ENCODE results near the gene LGR5. TPM values are rescaled to one million over a fixed set of nuclear protein-coding genes. Genes with fewer than 3 reads are reported as not detected.
"Not testable (repeated sequence)": the region's sequence is repeated elsewhere in the genome, so short reads cannot be mapped to it uniquely, and the experiment has no call there.

LGR5 gene
- total RNA-seq, 2 experiments from 2014 or later: not detected

DNA sequence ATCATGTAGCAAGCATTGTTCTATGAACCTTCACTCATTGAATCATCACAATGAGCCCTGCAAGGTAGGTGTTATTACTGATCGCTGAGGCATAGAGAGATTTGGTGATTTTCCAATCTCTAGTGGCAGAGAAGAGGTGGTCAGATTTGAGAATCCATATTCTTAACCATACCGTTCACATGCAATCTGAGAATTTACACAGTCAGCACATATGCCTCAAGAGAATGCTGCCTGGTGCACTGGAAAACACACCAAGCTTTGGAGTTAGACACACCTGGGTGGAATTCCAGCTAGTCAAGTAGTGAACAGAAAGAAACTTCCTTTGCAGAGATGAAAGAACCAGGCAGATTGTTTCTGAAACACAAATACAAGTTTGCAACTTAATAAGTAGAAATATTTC is 94.1 kb downstream of the LGR5 start:
- intact Hi-C loops (cut with DNase I, micrococcal nuclease): no loop called here
- DNase-seq (no peak), ATAC-seq (no peak)
- no peaks in the 10 kb centered on the region for H3K36me3 Mint-ChIP-seq (ENCODE audit: low read depth)
- peaks cover 2% of the 10 kb centered on the region for H3K27me3 Mint-ChIP-seq
- H3K4me1 Mint-ChIP-seq: no peaks in the 10 kb centered on the region
- H3K9me3 Mint-ChIP-seq (ENCODE audit: low read depth): no peaks in the 10 kb centered on the region
- no peak overlapping the region for H3K27ac Mint-ChIP-seq
- H3K4me3 Mint-ChIP-seq: no peak overlapping the region
- ChIA-PET CTCF (interaction anchor here (1.1 kb wide), 1 partner anchor 18 kb away, joined by 3 read pairs; no protein-coding TSS in a partner anchor), POLR2A (no interaction called here)

DNA sequence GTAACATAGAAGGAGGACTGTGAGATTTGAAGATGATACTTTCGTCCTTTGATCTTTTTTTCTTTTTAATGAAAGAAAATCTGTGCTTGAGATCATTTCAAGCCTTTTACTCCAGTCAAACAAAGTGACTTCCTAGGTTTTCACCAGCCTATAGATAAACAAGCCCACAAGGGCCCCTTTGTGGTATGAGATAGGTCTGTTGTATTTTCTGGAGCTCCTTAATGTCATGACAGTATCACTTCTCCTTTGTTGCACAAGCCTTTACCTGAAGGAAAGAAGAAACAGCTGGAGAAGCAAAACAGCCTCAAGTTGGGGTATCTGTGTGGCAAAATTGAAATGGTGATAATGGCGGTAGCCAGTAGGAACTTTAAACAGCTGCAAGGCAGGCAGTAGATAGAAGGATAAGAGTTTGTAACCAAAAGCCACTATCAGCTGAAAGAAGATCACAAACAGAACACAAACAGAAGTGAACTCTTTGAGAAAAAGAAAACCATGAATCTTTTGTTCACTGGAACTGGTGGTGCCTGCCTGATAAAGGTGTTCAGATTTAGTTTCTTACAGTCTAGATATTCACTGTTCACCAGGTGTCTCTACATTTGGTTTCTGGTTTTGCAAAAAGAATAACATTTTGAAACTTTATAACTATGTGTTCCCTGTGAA is 96.8 kb downstream of the LGR5 start:
- ATAC-seq: no peak
- CTCF ChIA-PET: interaction anchor here (1.7 kb wide), 1 partner anchor 144 kb away, joined by 3 read pairs; no protein-coding TSS in a partner anchor
- H3K4me3 Mint-ChIP-seq: no peak overlapping the region
- H3K27ac Mint-ChIP-seq: no peak overlapping the region
- H3K9me3 Mint-ChIP-seq (ENCODE audit: low read depth): no peaks in the 10 kb centered on the region
- DNase-seq: no peak
- H3K36me3 Mint-ChIP-seq (ENCODE audit: low read depth): no peaks in the 10 kb centered on the region
- POLR2A ChIA-PET: no interaction called here
- no peaks in the 10 kb centered on the region for H3K27me3 Mint-ChIP-seq
- H3K4me1 Mint-ChIP-seq: no peaks in the 10 kb centered on the region
- intact Hi-C loops (cut with DNase I, micrococcal nuclease): no loop called here

DNA sequence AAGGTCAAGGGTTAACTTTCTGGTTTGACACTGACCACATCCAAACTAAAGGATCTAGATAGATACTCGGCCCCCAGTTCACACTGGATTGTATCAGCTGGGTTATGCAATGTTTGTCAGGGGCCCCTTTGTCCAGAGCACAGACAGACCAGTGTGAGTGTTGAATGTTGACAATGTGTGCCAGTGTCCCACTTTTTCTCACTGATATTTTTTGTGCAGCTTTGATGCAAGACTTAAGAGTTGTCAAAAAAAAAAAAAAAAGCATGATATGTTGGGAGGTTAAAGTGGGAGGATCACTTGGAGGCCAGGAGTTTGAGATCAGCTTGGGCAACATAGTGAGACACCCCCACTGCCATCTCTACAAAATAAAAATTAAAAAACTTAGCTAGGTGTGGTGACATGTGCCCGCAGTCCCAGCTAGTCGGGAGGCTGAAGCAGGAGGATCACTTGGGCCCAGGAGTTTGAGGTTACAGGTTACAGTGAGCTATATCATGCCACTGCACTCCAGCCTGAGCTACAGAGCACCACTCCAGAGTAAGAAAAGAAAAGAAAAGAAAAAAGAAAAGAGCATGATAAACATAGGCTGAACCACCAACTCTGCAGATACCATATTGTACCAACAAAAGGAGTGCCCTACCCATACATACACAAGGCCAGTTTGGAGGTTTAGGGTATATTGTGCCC is 97.5 kb downstream of the LGR5 start:
- ChIA-PET CTCF (interaction anchor here (0.6 to 1.7 kb wide), 4 partner anchors 24 to 210 kb away, joined by 3 to 5 read pairs (median 4); no protein-coding TSS in a partner anchor), POLR2A (no interaction called here)
- Mint-ChIP-seq H3K27ac (no peak overlapping the region), H3K36me3 (ENCODE audit: low read depth) (no peaks in the 10 kb centered on the region), H3K4me1 (no peaks in the 10 kb centered on the region), H3K4me3 (no peak overlapping the region), H3K9me3 (ENCODE audit: low read depth) (no peaks in the 10 kb centered on the region), H3K27me3 (no peaks in the 10 kb centered on the region)
- no peak for DNase-seq
- ATAC-seq: no peak
- intact Hi-C loops (cut with DNase I, micrococcal nuclease): no loop called here

DNA sequence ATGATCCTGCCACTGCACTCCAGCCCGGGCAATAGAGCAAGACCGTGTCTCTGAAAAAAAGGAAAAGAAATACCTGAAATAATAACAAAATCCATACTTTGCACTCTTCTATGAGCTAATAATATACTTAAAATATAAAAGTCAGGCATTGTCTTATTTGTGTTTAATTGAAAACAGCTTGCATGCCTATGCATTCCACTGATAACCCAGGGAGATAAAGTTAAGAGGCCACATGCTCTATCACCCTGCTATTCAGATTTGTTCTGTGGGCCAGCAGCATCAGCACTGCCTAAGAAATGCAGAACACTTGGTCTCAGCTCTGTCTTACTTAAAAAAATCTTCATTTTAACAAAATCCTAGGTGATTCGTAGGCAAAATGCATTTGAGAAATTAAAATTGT is 99.2 kb downstream of the LGR5 start:
- Mint-ChIP-seq H3K4me3 (no peak overlapping the region), H3K4me1 (no peaks in the 10 kb centered on the region), H3K27me3 (no peaks in the 10 kb centered on the region), H3K36me3 (ENCODE audit: low read depth) (no peaks in the 10 kb centered on the region), H3K27ac (no peak overlapping the region), H3K9me3 (ENCODE audit: low read depth) (no peaks in the 10 kb centered on the region)
- CTCF ChIA-PET: no interaction called here
- DNase-seq (no peak), ATAC-seq (no peak)
- intact Hi-C loops (cut with DNase I, micrococcal nuclease): no loop called here
- POLR2A ChIA-PET: no interaction called here

DNA sequence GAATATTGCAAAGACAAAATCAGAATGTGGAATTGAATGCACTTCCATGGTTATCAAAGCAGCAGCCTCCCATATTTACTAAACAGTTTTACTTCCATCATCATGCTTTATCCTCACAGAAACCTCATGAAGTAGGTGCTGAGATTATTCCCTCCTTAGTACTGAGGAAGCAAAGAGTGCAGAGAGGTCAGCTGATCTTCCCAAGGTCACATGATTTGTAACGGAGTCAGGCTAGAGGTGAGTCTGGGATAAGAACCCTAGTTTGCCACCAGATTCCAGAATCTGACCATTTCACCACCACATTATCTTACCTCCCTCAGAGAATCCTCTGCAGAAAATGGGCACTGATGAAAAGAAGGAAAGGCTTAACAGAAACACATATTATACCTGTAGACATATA is 102.0 kb downstream of the LGR5 start:
- ATAC-seq (no peak), DNase-seq (no peak)
- POLR2A ChIA-PET: no interaction called here
- Mint-ChIP-seq H3K4me3 (no peak overlapping the region), H3K36me3 (ENCODE audit: low read depth) (no peaks in the 10 kb centered on the region), H3K27me3 (no peaks in the 10 kb centered on the region), H3K27ac (no peak overlapping the region), H3K4me1 (no peaks in the 10 kb centered on the region), H3K9me3 (ENCODE audit: low read depth) (no peaks in the 10 kb centered on the region)
- intact Hi-C loops (cut with DNase I, micrococcal nuclease): no loop called here
- CTCF ChIA-PET: interaction anchor here (0.5 to 1.2 kb wide), 2 partner anchors 8 to 131 kb away, joined by 3 read pairs; no protein-coding TSS in a partner anchor

DNA sequence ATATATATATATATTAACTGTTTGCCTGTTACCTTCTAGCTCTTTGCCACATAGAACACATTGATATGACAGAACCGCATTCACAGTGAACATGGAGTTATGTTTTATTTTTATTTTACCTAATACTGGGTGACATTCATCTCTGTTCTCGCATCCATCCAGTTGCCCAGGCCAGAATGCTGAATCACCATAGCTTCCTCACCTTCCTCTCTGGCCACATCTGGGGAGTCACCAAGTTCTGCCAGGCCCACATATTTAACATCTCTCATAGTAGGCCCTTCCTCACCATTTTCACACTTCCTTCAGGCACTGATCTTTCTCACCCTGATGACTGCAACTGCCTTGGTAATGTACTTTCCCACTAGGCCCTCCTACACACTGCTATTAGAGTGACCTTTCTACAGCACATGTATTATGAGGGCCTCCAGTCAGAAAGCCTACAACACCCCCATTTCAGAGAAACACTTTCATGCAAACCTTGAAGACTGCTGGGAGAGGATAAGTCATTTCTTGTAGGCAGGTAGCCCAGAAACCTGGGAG is 106.8 kb downstream of the LGR5 start:
- intact Hi-C loops (cut with DNase I, micrococcal nuclease): no loop called here
- Mint-ChIP-seq H3K36me3 (ENCODE audit: low read depth) (no peaks in the 10 kb centered on the region), H3K4me1 (peaks cover 2% of the 10 kb centered on the region), H3K27me3 (no peaks in the 10 kb centered on the region), H3K27ac (no peak overlapping the region), H3K9me3 (ENCODE audit: low read depth) (no peaks in the 10 kb centered on the region), H3K4me3 (no peak overlapping the region)
- POLR2A ChIA-PET: no interaction called here
- ATAC-seq (no peak), DNase-seq (no peak)
- CTCF ChIA-PET: no interaction called here

DNA sequence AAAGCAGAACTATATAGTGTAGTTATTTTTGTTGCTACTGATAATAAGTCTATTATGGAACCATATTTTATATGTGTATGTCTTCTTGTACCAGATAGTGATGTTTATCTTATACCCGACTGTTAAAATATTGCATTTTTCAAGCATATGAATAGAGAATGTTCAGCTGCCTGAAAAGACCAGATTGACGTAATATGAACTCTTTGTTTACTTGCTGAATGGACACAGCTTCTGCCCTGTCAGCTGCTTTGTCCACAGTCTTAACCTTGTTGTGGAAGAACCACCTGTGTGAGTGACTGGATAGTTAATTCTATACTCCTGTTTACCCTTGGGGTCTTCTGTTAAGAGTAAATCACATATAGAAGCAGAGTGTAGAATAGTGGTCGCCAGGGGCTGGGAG is 109.3 kb downstream of the LGR5 start:
- CTCF ChIA-PET: interaction anchor here (0.5 to 0.9 kb wide), 2 partner anchors 8 to 150 kb away, joined by 3 read pairs; no protein-coding TSS in a partner anchor

DNA sequence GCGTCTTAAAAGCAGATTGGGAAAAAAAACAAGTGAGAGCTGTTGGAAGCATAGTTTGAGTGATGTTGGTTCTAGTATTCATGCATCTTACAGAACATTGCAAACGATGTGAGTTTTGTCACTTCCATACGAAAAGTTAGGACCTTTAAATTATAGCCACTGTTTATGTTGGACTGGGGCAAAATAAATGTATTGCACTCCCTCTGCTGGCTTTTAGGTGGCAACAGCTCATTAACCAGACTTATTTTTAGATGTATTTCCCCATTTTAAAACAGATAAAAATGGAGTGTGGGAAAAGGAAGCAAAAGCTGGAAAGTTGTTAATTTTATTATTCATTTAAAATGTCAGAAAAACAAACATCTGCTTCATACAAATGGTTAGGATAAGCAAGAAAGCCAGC is 111.9 kb downstream of the LGR5 start:
- Mint-ChIP-seq H3K36me3 (ENCODE audit: low read depth) (no peaks in the 10 kb centered on the region), H3K9me3 (ENCODE audit: low read depth) (no peaks in the 10 kb centered on the region), H3K4me1 (peaks cover 2% of the 10 kb centered on the region), H3K4me3 (no peak overlapping the region), H3K27me3 (no peaks in the 10 kb centered on the region), H3K27ac (no peak overlapping the region)
- no peak for DNase-seq
- CTCF ChIA-PET: interaction anchor here (0.8 to 2.1 kb wide), 2 partner anchors 17 to 136 kb away, joined by 3 to 4 read pairs; no protein-coding TSS in a partner anchor
- ATAC-seq: no peak
- POLR2A ChIA-PET: interaction anchor here (0.7 kb wide), 1 partner anchor 481 kb away, joined by 3 read pairs; no protein-coding TSS in a partner anchor
- intact Hi-C loops (cut with DNase I, micrococcal nuclease): loop anchor here (1.0 to 5.0 kb wide), 2 partner anchors 134 to 136 kb away; no protein-coding TSS in a partner anchor

More for the DNA sequence above, 109.3 kb downstream of the LGR5 start:
- POLR2A ChIA-PET: no interaction called here
- intact Hi-C loops (cut with DNase I, micrococcal nuclease): no loop called here
- DNase-seq (no peak), ATAC-seq (no peak)
- no peaks in the 10 kb centered on the region for H3K9me3 Mint-ChIP-seq (ENCODE audit: low read depth)
- H3K27ac Mint-ChIP-seq: no peak overlapping the region
- no peaks in the 10 kb centered on the region for H3K36me3 Mint-ChIP-seq (ENCODE audit: low read depth)
- H3K4me1 Mint-ChIP-seq: peaks cover 2% of the 10 kb centered on the region
- no peaks in the 10 kb centered on the region for H3K27me3 Mint-ChIP-seq
- H3K4me3 Mint-ChIP-seq: no peak overlapping the region

DNA sequence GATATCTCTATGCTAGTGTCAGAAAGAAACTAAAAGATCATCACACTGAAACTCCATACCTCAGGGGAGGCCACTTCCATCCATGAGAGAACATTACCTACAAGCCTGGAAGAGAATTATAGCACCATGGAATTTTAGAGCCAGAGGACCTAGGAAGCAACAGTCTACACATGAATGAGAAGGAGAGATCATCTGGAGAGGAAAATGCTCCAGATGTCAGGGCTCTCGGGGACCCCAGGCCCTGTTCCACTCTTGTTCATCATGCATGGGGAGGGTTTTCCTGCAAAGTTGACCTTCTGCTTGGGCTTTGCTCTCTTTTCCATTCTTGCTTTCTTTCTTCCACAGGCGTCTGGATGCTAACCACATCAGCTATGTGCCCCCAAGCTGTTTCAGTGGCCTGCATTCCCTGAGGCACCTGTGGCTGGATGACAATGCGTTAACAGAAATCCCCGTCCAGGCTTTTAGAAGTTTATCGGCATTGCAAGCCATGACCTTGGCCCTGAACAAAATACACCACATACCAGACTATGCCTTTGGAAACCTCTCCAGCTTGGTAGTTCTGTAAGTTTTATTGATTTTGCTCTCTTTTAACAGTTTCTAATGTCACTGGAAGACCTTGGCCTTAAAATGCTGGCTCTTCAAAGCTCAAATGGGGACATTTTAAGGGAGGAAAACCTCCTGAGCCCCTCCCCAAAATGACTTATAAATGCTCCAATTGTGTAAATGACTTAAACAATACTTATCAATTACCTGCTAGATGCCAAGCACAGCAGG is 113.3 kb downstream of the LGR5 start:
- no peak for ATAC-seq
- Mint-ChIP-seq H3K27ac (no peak overlapping the region), H3K36me3 (ENCODE audit: low read depth) (no peaks in the 10 kb centered on the region), H3K9me3 (ENCODE audit: low read depth) (no peaks in the 10 kb centered on the region), H3K4me3 (no peak overlapping the region), H3K27me3 (no peaks in the 10 kb centered on the region), H3K4me1 (peaks cover 2% of the 10 kb centered on the region)
- intact Hi-C loops (cut with DNase I, micrococcal nuclease): loop anchor here in 1 of 2 experiments (5.0 kb wide), 1 partner anchor 136 kb away; no protein-coding TSS in a partner anchor
- no peak for DNase-seq
- CTCF ChIA-PET: interaction anchor here (0.7 to 0.8 kb wide), 2 partner anchors 16 to 150 kb away, joined by 3 read pairs; no protein-coding TSS in a partner anchor
- POLR2A ChIA-PET: no interaction called here

DNA sequence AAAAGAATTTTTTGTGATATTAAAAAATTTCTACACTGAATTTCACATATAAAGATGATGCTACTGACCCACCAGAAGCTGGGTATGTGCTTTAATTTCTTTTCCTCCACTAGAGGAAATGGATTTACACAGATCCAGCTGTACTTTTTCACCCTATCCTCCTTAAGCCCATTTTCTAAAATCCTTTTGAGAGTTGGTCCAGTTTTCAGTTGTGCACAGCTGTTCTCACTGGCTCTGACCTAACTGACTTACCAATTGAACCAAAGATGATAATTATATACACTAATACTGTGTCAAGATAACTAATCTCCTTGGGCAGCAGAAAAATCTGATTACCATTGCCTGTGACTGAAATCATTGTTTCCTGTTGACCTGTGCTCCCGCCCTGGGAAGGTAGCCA is 115.6 kb downstream of the LGR5 start:
- ChIA-PET CTCF (no interaction called here), POLR2A (no interaction called here)
- ATAC-seq (no peak), DNase-seq (no peak)
- no peak overlapping the region for H3K4me3 Mint-ChIP-seq
- H3K4me1 Mint-ChIP-seq: peaks cover 2% of the 10 kb centered on the region
- H3K36me3 Mint-ChIP-seq (ENCODE audit: low read depth): no peaks in the 10 kb centered on the region
- no peaks in the 10 kb centered on the region for H3K9me3 Mint-ChIP-seq (ENCODE audit: low read depth)
- intact Hi-C loops (cut with DNase I, micrococcal nuclease): no loop called here
- H3K27me3 Mint-ChIP-seq: no peaks in the 10 kb centered on the region
- no peak overlapping the region for H3K27ac Mint-ChIP-seq

DNA sequence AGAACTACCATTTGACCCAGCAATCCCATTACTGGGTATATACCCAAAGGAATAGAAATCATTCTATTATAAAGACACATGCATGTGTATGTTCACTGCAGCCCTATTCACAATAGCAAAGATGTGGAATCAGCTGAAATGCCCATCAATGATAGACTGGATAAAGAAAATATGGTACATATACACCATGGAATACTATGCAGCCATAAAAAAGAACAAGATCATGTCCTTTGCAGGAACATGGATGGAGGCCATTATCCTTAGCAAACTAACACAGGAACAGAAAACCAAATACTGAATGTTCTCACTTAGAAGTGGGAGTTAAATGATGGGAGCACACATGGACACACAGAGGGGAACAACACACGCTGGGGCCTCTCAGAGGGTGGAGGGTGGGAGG is 116.2 kb downstream of the LGR5 start:
- intact Hi-C loops (cut with DNase I, micrococcal nuclease); H3K27me3 Mint-ChIP-seq; H3K4me1 Mint-ChIP-seq; H3K36me3 Mint-ChIP-seq (ENCODE audit: low read depth); H3K9me3 Mint-ChIP-seq (ENCODE audit: low read depth); H3K4me3 Mint-ChIP-seq; POLR2A ChIA-PET; ATAC-seq; H3K27ac Mint-ChIP-seq; CTCF ChIA-PET; DNase-seq: not testable (repeated sequence)
